Measurements from ENCODE around the gene MED12L.

GRCh38 chr3:151224268-151224866, 138.9 kb downstream of the MED12L start:
- TF ChIP-seq CTCF (IDR thresholded peaks at IDR 0.05; ENCODE audit: poor library complexity, severe bottlenecking) (no peak), POLR2AphosphoS5 (IDR thresholded peaks at IDR 0.05) (no peak)
